GM21390 (cell line): ENCODE data around the gene ZNF79.

Experiments used
- ATAC-seq: cut with Tn5 transposase; IDR thresholded peaks from one replicate; pipeline ENCODE4 v1.9.1; 2021; ENCODE audit not compliant: unreplicated experiment

The ZNF79 gene

DNA sequence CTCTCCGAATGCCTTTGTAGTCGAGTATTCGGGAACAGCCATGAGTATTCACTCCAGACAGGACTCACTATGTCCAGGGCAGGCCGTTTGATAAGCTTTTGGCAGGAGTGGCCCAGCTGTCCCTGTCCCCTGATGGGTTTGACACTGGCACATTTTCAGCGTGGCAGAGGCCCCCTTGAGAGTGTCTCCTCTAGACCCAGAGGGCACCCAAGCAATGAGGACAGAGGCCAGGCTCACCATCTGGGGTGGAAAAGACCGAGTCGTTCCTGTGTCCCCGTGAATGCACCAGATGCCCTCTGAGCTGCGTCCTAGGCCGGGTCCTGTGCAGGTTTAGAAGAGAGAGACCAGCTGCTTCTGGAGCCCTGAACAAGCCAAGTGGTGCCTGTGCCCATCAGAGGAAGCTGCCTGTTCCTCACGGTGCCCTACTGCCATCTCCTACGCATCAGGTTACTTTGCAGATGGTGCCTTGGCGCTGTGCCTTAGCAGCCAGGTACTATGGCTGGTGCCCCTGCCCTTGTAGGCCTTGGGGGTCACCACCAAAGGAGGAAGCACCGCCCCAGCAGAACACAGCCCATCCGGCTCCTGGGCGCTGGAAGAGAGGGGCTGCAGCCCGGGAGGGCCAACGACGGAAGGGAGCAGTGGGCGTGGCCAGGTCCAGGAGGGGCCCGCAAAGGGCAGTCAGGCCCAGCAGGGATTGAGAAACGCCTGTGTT lies 69.6 kb downstream of the ZNF79 start:
- no peak for ATAC-seq

DNA sequence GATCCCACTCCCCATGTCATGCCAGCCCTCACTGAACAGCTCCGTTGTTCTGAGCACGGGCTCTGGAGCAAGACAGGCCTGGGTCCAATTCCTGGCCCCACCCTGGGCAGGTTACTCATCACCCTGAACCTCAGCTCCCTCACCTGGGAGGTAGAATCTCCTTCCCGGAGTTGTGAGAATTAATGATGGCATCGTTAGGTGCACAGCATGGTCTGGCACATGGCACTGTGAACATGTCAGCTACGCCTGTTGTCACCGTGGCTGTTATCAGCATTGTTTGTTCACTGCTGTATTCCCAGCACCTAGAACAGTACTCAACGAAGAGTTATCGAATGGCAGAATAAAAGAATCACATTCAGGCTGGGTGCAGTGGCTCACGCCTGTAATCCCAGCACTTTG lies 70.1 kb downstream of the ZNF79 start:
- no peak for ATAC-seq
